A549 treated with AZD9567 at 1 μM for 4 hours (cell line): ENCODE measurements around the gene TGIF2LX. TPM values are rescaled to one million over a fixed set of nuclear protein-coding genes. Genes with fewer than 3 reads are reported as not detected.

Experiments
- total RNA-seq: library from RNA; stranded (reverse); fragments of 200-300 nt; extraction: Qiagen RNA extraction; gene quantifications from 5 replicates; pipeline ENCODE4 v1.2.3, GENCODE V29; 2022; ENCODE audit not compliant: insufficient read depth

The TGIF2LX gene
- total RNA-seq, result not detected in 5 replicates

GRCh38 chrX:89921665-89922064, at the start of gene TGIF2LX:
TGIF2LX (plus strand) TSS chrX:89921908; CDS start chrX:89922086, 178 bp downstream.

